GM10266 (cell line): ENCODE results near the gene CPEB2.
"Not testable (repeated sequence)": the region's sequence is repeated elsewhere in the genome, so short reads cannot be mapped to it uniquely, and the experiment has no call there.

Experiments
- DNase-seq: peaks from one replicate; pipeline ENCODE4 v3.0.0; 2012; ENCODE audit errors: extremely low spot score
- CTCF ChIP-seq: IDR thresholded peaks from 2 replicates; pipeline ENCODE4 v1.5.1; 2012; ENCODE audit warnings: mild to moderate bottlenecking, low read depth; ENCODE audit not compliant: control insufficient read depth, insufficient read depth; ENCODE audit errors: missing control alignments

CPEB2 gene

GRCh38 chr4:15075875-15076274, 73.6 kb downstream of the CPEB2 start:
- TF ChIP-seq CTCF = no peak
- DNase-seq = no peak

GRCh38 chr4:15077969-15078368, 75.7 kb downstream of the CPEB2 start:
- no peak for DNase-seq
- TF ChIP-seq CTCF = no peak

GRCh38 chr4:15078682-15079642, 76.7 kb downstream of the CPEB2 start:
- no peak for DNase-seq
- TF ChIP-seq CTCF = no peak

GRCh38 chr4:15084780-15085179, 82.5 kb downstream of the CPEB2 start:
- DNase-seq = no peak
- TF ChIP-seq CTCF = no peak

- not testable (repeated sequence) for DNase-seq
These were observed 83.5 kb downstream of the CPEB2 start for GRCh38 chr4:15085762-15086161.

GRCh38 chr4:15086259-15086658, 84.0 kb downstream of the CPEB2 start:
- not testable (repeated sequence) for DNase-seq

- no peak for TF ChIP-seq CTCF
- DNase-seq = no peak
These were observed 86.2 kb downstream of the CPEB2 start for GRCh38 chr4:15088394-15089035.

GRCh38 chr4:15089979-15090378, 87.7 kb downstream of the CPEB2 start:
- TF ChIP-seq CTCF = no peak
- no peak for DNase-seq
